ENCODE measurements around the gene PAIP2B.
"Not testable (repeated sequence)": the region's sequence is repeated elsewhere in the genome, so short reads cannot be mapped to it uniquely, and the experiment has no call there.

The PAIP2B gene

GRCh38 chr2:71191570-71191943 lies 35.3 kb downstream of the PAIP2B start:
- Mint-ChIP-seq H3K36me3 (ENCODE audit: low read depth) (no peaks in the 10 kb centered on the region), H3K4me3 (no peak overlapping the region), H3K27me3 (ENCODE audit: low read depth) (peaks cover 8% of the 10 kb centered on the region), H3K9me3 (peaks cover 12% of the 10 kb centered on the region), H3K4me1 (ENCODE audit: low read depth) (no peaks in the 10 kb centered on the region), H3K27ac (no peak overlapping the region)
- no peak for DNase-seq (ENCODE audit: low spot score)

GRCh38 chr2:71190656-71191569 lies 36.0 kb downstream of the PAIP2B start:
- Mint-ChIP-seq H3K4me1 (ENCODE audit: low read depth) (no peaks in the 10 kb centered on the region), H3K27me3 (ENCODE audit: low read depth) (peaks cover 5% of the 10 kb centered on the region)
- no peak for DNase-seq (ENCODE audit: low spot score)

GRCh38 chr2:71187589-71187988 lies 39.3 kb downstream of the PAIP2B start:
- Mint-ChIP-seq H3K36me3 (ENCODE audit: low read depth) (no peaks in the 10 kb centered on the region), H3K9me3 (no peaks in the 10 kb centered on the region), H3K4me3 (no peak overlapping the region), H3K27ac (no peak overlapping the region), H3K27me3 (ENCODE audit: low read depth) (peaks cover 4% of the 10 kb centered on the region), H3K4me1 (ENCODE audit: low read depth) (no peaks in the 10 kb centered on the region)
- DNase-seq (ENCODE audit: low spot score), result no peak

More at GRCh38 chr2:71190656-71191569, 36.0 kb downstream of the PAIP2B start:
- H3K36me3 Mint-ChIP-seq (ENCODE audit: low read depth), result no peaks in the 10 kb centered on the region
- H3K9me3 Mint-ChIP-seq, result peaks cover 5% of the 10 kb centered on the region
- no peak overlapping the region for H3K4me3 Mint-ChIP-seq
- no peak overlapping the region for H3K27ac Mint-ChIP-seq

GRCh38 chr2:71186973-71187372 lies 39.9 kb downstream of the PAIP2B start:
- no peak overlapping the region for H3K27ac Mint-ChIP-seq

GRCh38 chr2:71183306-71184115 lies 43.4 kb downstream of the PAIP2B start:
- DNase-seq (ENCODE audit: low spot score); H3K27ac Mint-ChIP-seq; H3K36me3 Mint-ChIP-seq (ENCODE audit: low read depth); H3K4me3 Mint-ChIP-seq; H3K4me1 Mint-ChIP-seq (ENCODE audit: low read depth); H3K27me3 Mint-ChIP-seq (ENCODE audit: low read depth); H3K9me3 Mint-ChIP-seq: not testable (repeated sequence)

More at GRCh38 chr2:71186973-71187372, 39.9 kb downstream of the PAIP2B start:
- no peaks in the 10 kb centered on the region for H3K36me3 Mint-ChIP-seq (ENCODE audit: low read depth)
- H3K4me1 Mint-ChIP-seq (ENCODE audit: low read depth), result no peaks in the 10 kb centered on the region
- no peak overlapping the region for H3K4me3 Mint-ChIP-seq
- H3K9me3 Mint-ChIP-seq, result no peaks in the 10 kb centered on the region
- DNase-seq (ENCODE audit: low spot score), result no peak
- peaks cover 4% of the 10 kb centered on the region for H3K27me3 Mint-ChIP-seq (ENCODE audit: low read depth)

GRCh38 chr2:71181316-71181715 lies 45.6 kb downstream of the PAIP2B start:
- no peaks in the 10 kb centered on the region for H3K4me1 Mint-ChIP-seq (ENCODE audit: low read depth)
- H3K4me3 Mint-ChIP-seq, result no peak overlapping the region
- no peak for DNase-seq (ENCODE audit: low spot score)
- H3K9me3 Mint-ChIP-seq, result no peaks in the 10 kb centered on the region
- no peak overlapping the region for H3K27ac Mint-ChIP-seq
- H3K27me3 Mint-ChIP-seq (ENCODE audit: low read depth), result peaks cover 4% of the 10 kb centered on the region
- H3K36me3 Mint-ChIP-seq (ENCODE audit: low read depth), result no peaks in the 10 kb centered on the region

GRCh38 chr2:71178836-71179235 lies 48.1 kb downstream of the PAIP2B start:
- not testable (repeated sequence) for DNase-seq (ENCODE audit: low spot score); H3K36me3 Mint-ChIP-seq (ENCODE audit: low read depth); H3K4me1 Mint-ChIP-seq (ENCODE audit: low read depth); H3K4me3 Mint-ChIP-seq; H3K9me3 Mint-ChIP-seq; H3K27me3 Mint-ChIP-seq (ENCODE audit: low read depth); H3K27ac Mint-ChIP-seq

- H3K9me3 Mint-ChIP-seq, result no peaks in the 10 kb centered on the region
- H3K4me1 Mint-ChIP-seq (ENCODE audit: low read depth), result peaks cover 9% of the 10 kb centered on the region
- no peak for DNase-seq (ENCODE audit: low spot score)
- no peaks in the 10 kb centered on the region for H3K36me3 Mint-ChIP-seq (ENCODE audit: low read depth)
- no peak overlapping the region for H3K27ac Mint-ChIP-seq
- H3K27me3 Mint-ChIP-seq (ENCODE audit: low read depth), result peaks cover 2% of the 10 kb centered on the region
- H3K4me3 Mint-ChIP-seq, result no peak overlapping the region
Measured at GRCh38 chr2:71174207-71174606, 52.7 kb downstream of the PAIP2B start.

- no peak for DNase-seq (ENCODE audit: low spot score)
- no peaks in the 10 kb centered on the region for H3K36me3 Mint-ChIP-seq (ENCODE audit: low read depth)
- peaks cover 9% of the 10 kb centered on the region for H3K4me1 Mint-ChIP-seq (ENCODE audit: low read depth)
- no peak overlapping the region for H3K4me3 Mint-ChIP-seq
- H3K27me3 Mint-ChIP-seq (ENCODE audit: low read depth), result peaks cover under 1% of the 10 kb centered on the region
- H3K9me3 Mint-ChIP-seq, result no peaks in the 10 kb centered on the region
- H3K27ac Mint-ChIP-seq, result no peak overlapping the region
Measured at GRCh38 chr2:71173096-71173495, 53.8 kb downstream of the PAIP2B start.

GRCh38 chr2:71166812-71167211 lies 60.1 kb downstream of the PAIP2B start:
- H3K4me1 Mint-ChIP-seq (ENCODE audit: low read depth), result no peaks in the 10 kb centered on the region
- H3K4me3 Mint-ChIP-seq, result no peak overlapping the region
- no peak overlapping the region for H3K27ac Mint-ChIP-seq
- no peaks in the 10 kb centered on the region for H3K36me3 Mint-ChIP-seq (ENCODE audit: low read depth)
- H3K9me3 Mint-ChIP-seq, result no peaks in the 10 kb centered on the region
- no peak for DNase-seq (ENCODE audit: low spot score)
- H3K27me3 Mint-ChIP-seq (ENCODE audit: low read depth), result peaks cover 8% of the 10 kb centered on the region

- H3K4me1 Mint-ChIP-seq (ENCODE audit: low read depth), result peaks cover 6% of the 10 kb centered on the region
Measured at GRCh38 chr2:71157124-71157793, 69.6 kb downstream of the PAIP2B start.

GRCh38 chr2:71156573-71156972 lies 70.3 kb downstream of the PAIP2B start:
- Mint-ChIP-seq H3K9me3 (no peaks in the 10 kb centered on the region), H3K36me3 (ENCODE audit: low read depth) (no peaks in the 10 kb centered on the region), H3K27me3 (ENCODE audit: low read depth) (peaks cover 3% of the 10 kb centered on the region), H3K27ac (no peak overlapping the region), H3K4me1 (ENCODE audit: low read depth) (peaks cover 6% of the 10 kb centered on the region), H3K4me3 (no peak overlapping the region)
- no peak for DNase-seq (ENCODE audit: low spot score)

More at GRCh38 chr2:71157124-71157793, 69.6 kb downstream of the PAIP2B start:
- H3K27ac Mint-ChIP-seq, result no peak overlapping the region
- H3K36me3 Mint-ChIP-seq (ENCODE audit: low read depth), result no peaks in the 10 kb centered on the region
- peaks cover 4% of the 10 kb centered on the region for H3K27me3 Mint-ChIP-seq (ENCODE audit: low read depth)
- no peaks in the 10 kb centered on the region for H3K9me3 Mint-ChIP-seq
- DNase-seq (ENCODE audit: low spot score), result peak; percentile 16
- H3K4me3 Mint-ChIP-seq, result peak overlapping the region; percentile 22

GRCh38 chr2:71155846-71156245 lies 71.1 kb downstream of the PAIP2B start:
- Mint-ChIP-seq H3K4me3 (no peak overlapping the region), H3K36me3 (ENCODE audit: low read depth) (no peaks in the 10 kb centered on the region), H3K27me3 (ENCODE audit: low read depth) (peaks cover 3% of the 10 kb centered on the region), H3K9me3 (no peaks in the 10 kb centered on the region), H3K27ac (no peak overlapping the region), H3K4me1 (ENCODE audit: low read depth) (peaks cover 6% of the 10 kb centered on the region)
- DNase-seq (ENCODE audit: low spot score), result no peak

- Mint-ChIP-seq H3K36me3 (ENCODE audit: low read depth) (peaks cover 5% of the 10 kb centered on the region), H3K4me3 (no peak overlapping the region), H3K9me3 (no peaks in the 10 kb centered on the region), H3K4me1 (ENCODE audit: low read depth) (peaks cover 6% of the 10 kb centered on the region), H3K27ac (no peak overlapping the region), H3K27me3 (ENCODE audit: low read depth) (peaks cover 3% of the 10 kb centered on the region)
- no peak for DNase-seq (ENCODE audit: low spot score)
Measured at GRCh38 chr2:71154798-71155197, 72.1 kb downstream of the PAIP2B start.
